Cortex of kidney (tissue), 1 donor: ENCODE data around the gene CHIT1.

Source experiments
- DNase-seq: peaks from one replicate; lab custom pipeline; 2025; lab: John Stamatoyannopoulos, UW

The CHIT1 gene

GRCh38 chr1:203216274-203217138 is 13.0 kb downstream of the CHIT1 start:
- no peak for DNase-seq

GRCh38 chr1:203215573-203215972 is 13.9 kb downstream of the CHIT1 start:
- no peak for DNase-seq

- DNase-seq = no peak
Observed at GRCh38 chr1:203214871-203215270, 14.6 kb downstream of the CHIT1 start.

GRCh38 chr1:203213126-203213525 is 16.3 kb downstream of the CHIT1 start:
- no peak for DNase-seq

- no peak for DNase-seq
Observed at GRCh38 chr1:203211812-203212211, 17.7 kb downstream of the CHIT1 start.

- DNase-seq = no peak
Observed at GRCh38 chr1:203210988-203211387, 18.5 kb downstream of the CHIT1 start.

GRCh38 chr1:203210350-203210749 is 19.1 kb downstream of the CHIT1 start:
- no peak for DNase-seq

- no peak for DNase-seq
Observed at GRCh38 chr1:203208181-203208580, 21.3 kb downstream of the CHIT1 start.

GRCh38 chr1:203207751-203208150 is 21.7 kb downstream of the CHIT1 start:
- no peak for DNase-seq

GRCh38 chr1:203206129-203206687 is 23.3 kb downstream of the CHIT1 start:
- no peak for DNase-seq

- no peak for DNase-seq
Observed at GRCh38 chr1:203204756-203205155, 24.7 kb downstream of the CHIT1 start.

- no peak for DNase-seq
Observed at GRCh38 chr1:203202431-203203245, 26.8 kb downstream of the CHIT1 start.

GRCh38 chr1:203201516-203202205 is 27.8 kb downstream of the CHIT1 start:
- DNase-seq = no peak

GRCh38 chr1:203200916-203201315 is 28.6 kb downstream of the CHIT1 start:
- no peak for DNase-seq

- no peak for DNase-seq
Observed at GRCh38 chr1:203199816-203200571, 29.5 kb downstream of the CHIT1 start.

GRCh38 chr1:203199481-203199815 is 30.0 kb downstream of the CHIT1 start:
- DNase-seq = no peak

- no peak for DNase-seq
Observed at GRCh38 chr1:203199002-203199401, 30.5 kb downstream of the CHIT1 start.

GRCh38 chr1:203197625-203198024 is 31.8 kb downstream of the CHIT1 start:
- DNase-seq = no peak

- no peak for DNase-seq
Observed at GRCh38 chr1:203196371-203196770, 33.1 kb downstream of the CHIT1 start.

- DNase-seq = no peak
Observed at GRCh38 chr1:203190949-203191348, 38.5 kb downstream of the CHIT1 start.

- no peak for DNase-seq
Observed at GRCh38 chr1:203189951-203190352, 39.5 kb downstream of the CHIT1 start.
